GM04503 (cell line): ENCODE data around the gene THRAP3.
"Not testable (repeated sequence)": the region's sequence is repeated elsewhere in the genome, so short reads cannot be mapped to it uniquely, and the experiment has no call there.

Source experiments
- DNase-seq: peaks from one replicate; pipeline ENCODE4 v3.0.0-alpha.2; 2012; ENCODE audit warnings: low read depth

THRAP3 gene

GRCh38 chr1:36251794-36252481 lies 27.7 kb downstream of the THRAP3 start:
- DNase-seq, result no peak

GRCh38 chr1:36252482-36252824 lies 28.2 kb downstream of the THRAP3 start:
- not testable (repeated sequence) for DNase-seq

- no peak for DNase-seq
Observed at GRCh38 chr1:36253161-36253862, 29.1 kb downstream of the THRAP3 start.

GRCh38 chr1:36256558-36257374 lies 32.5 kb downstream of the THRAP3 start:
- no peak for DNase-seq

- DNase-seq, result no peak
Observed at GRCh38 chr1:36257375-36257767, 33.1 kb downstream of the THRAP3 start.

GRCh38 chr1:36258960-36259344 lies 34.7 kb downstream of the THRAP3 start:
- no peak for DNase-seq

GRCh38 chr1:36268981-36269380 lies 44.7 kb downstream of the THRAP3 start:
- DNase-seq, result no peak

- DNase-seq, result no peak
Observed at GRCh38 chr1:36269408-36269838, 45.2 kb downstream of the THRAP3 start.

GRCh38 chr1:36273024-36273423 lies 48.8 kb downstream of the THRAP3 start:
- DNase-seq, result no peak

GRCh38 chr1:36274201-36274600 lies 50.0 kb downstream of the THRAP3 start:
- DNase-seq, result no peak

- DNase-seq, result no peak
Observed at GRCh38 chr1:36276688-36277087, 52.4 kb downstream of the THRAP3 start.

- DNase-seq, result no peak
Observed at GRCh38 chr1:36279110-36279788, 55.0 kb downstream of the THRAP3 start.

GRCh38 chr1:36279789-36280296 lies 55.6 kb downstream of the THRAP3 start:
- no peak for DNase-seq

- DNase-seq, result no peak
Observed at GRCh38 chr1:36284061-36284460, 59.8 kb downstream of the THRAP3 start.

- DNase-seq, result no peak
Observed at GRCh38 chr1:36284517-36284916, 60.3 kb downstream of the THRAP3 start.

- peak; percentile 47 for DNase-seq
Observed at GRCh38 chr1:36285443-36286101, 61.3 kb downstream of the THRAP3 start.

- no peak for DNase-seq
Observed at GRCh38 chr1:36286802-36287201, 62.6 kb downstream of the THRAP3 start.

- DNase-seq, result no peak
Observed at GRCh38 chr1:36287595-36287994, 63.4 kb downstream of the THRAP3 start.

- DNase-seq, result no peak
Observed at GRCh38 chr1:36295390-36295789, 71.1 kb downstream of the THRAP3 start.

- no peak for DNase-seq
Observed at GRCh38 chr1:36297062-36297461, 72.8 kb downstream of the THRAP3 start.

- DNase-seq, result no peak
Observed at GRCh38 chr1:36298640-36299039, 74.4 kb downstream of the THRAP3 start.

- no peak for DNase-seq
Observed at GRCh38 chr1:36300526-36300925, 76.3 kb downstream of the THRAP3 start.
